Neural crest cell (in vitro differentiated cells): Measurements from ENCODE around the gene OGA. TPM values are rescaled to one million over a fixed set of nuclear protein-coding genes. Genes with fewer than 3 reads are reported as not detected.

Source experiments
- DNase-seq: peaks from one replicate; pipeline ENCODE4 v3.0.0; 2021; ENCODE audit warnings: low read depth, mixed read lengths, low spot score
- H3K27ac Mint-ChIP-seq: one replicate; pipeline ENCODE4 v1.8.0; 2021; ENCODE audit warnings: mild to moderate bottlenecking, mixed read lengths; ENCODE audit not compliant: unreplicated experiment
- H3K27me3 Mint-ChIP-seq: 2 replicates; pipeline ENCODE4 v1.8.0; 2021; ENCODE audit warnings: low read depth, mild to moderate bottlenecking, mixed read lengths
- H3K36me3 Mint-ChIP-seq: 2 replicates; pipeline ENCODE4 v1.8.0; 2021; ENCODE audit warnings: low read depth, mild to moderate bottlenecking, mixed read lengths
- H3K4me1 Mint-ChIP-seq: 2 replicates; pipeline ENCODE4 v1.8.0; 2021; ENCODE audit warnings: mixed read lengths
- H3K4me3 Mint-ChIP-seq: one replicate; pipeline ENCODE4 v1.8.0; 2021; ENCODE audit warnings: mild to moderate bottlenecking, mixed read lengths
- H3K9me3 Mint-ChIP-seq: 2 replicates; pipeline ENCODE4 v1.8.0; 2021; ENCODE audit warnings: mixed read lengths
- total RNA-seq: library from RNA; stranded (reverse); gene quantifications from 2 replicates; pipeline ENCODE4 v1.2.1, GENCODE V29; 2021
- TF ChIP-seq, protein P1 (sequence below): fragments of 200-600 bp; sonication (generic); conservative IDR thresholded peaks from 2 replicates; pipeline ENCODE4 v1.5.0; 2021; ENCODE audit warnings: antibody characterized with exemption, mild to moderate bottlenecking

The OGA gene
- total RNA-seq, 1 donor from 2014 or later: 102 TPM

DNA sequence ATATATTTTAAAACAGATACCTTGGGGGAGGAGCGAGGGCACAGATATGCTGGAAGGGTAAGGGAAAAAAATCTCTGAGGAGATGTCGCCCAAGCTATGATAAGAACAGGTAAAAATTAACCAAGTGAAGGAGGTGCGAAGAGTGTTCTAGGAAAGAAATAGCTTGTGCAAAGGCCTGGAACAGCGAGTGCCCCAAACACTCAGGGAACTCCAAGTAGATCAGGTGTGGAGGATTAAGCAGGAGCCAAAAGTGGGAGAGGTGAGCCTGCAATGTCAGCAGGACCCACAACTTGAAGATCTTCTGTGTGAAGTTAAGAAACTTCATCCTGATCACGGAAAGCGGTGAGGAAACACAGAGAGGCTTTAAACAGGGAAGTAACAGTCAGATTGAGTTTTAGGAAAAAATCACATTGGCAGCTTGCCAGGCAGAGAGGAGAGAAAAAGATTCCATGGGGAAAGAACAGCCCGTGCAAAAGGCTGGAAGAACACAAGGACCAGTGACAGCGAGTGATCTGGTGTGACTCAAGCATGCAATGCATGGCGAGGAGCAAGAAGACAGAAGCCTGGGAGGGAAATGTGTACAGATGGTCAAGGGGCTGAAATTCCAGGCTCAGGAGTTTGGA lies 73.1 kb downstream of the OGA start:
- Mint-ChIP-seq H3K4me3 (no peak overlapping the region), H3K36me3 (no peaks in the 10 kb centered on the region), H3K27ac (no peak overlapping the region), H3K4me1 (peaks cover 18% of the 10 kb centered on the region), H3K9me3 (no peaks in the 10 kb centered on the region), H3K27me3 (peaks cover 78% of the 10 kb centered on the region)
- no peak for DNase-seq
- TF ChIP-seq, protein P1, sequence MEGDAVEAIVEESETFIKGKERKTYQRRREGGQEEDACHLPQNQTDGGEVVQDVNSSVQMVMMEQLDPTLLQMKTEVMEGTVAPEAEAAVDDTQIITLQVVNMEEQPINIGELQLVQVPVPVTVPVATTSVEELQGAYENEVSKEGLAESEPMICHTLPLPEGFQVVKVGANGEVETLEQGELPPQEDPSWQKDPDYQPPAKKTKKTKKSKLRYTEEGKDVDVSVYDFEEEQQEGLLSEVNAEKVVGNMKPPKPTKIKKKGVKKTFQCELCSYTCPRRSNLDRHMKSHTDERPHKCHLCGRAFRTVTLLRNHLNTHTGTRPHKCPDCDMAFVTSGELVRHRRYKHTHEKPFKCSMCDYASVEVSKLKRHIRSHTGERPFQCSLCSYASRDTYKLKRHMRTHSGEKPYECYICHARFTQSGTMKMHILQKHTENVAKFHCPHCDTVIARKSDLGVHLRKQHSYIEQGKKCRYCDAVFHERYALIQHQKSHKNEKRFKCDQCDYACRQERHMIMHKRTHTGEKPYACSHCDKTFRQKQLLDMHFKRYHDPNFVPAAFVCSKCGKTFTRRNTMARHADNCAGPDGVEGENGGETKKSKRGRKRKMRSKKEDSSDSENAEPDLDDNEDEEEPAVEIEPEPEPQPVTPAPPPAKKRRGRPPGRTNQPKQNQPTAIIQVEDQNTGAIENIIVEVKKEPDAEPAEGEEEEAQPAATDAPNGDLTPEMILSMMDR: no peak

DNA sequence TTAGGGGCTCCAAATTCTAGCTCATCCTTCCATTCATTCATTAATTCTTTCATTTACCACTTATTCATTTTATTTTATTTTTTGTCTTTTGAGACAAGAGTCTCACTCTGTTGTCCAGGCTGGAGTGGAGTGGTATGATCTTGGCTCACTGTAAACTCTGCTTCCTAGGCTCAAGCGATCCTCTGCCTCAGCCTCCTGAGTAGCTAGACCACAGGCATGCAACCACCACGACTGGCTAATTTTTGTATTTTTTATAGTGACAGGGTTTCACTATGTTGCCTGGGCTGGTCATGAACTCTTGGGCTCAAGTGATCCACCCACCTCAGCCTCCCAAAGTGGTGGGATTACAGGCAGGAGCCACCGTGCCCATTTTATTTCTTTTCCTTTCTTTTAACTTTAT lies 74.0 kb downstream of the OGA start:
- Mint-ChIP-seq H3K4me1 (peaks cover 11% of the 10 kb centered on the region), H3K9me3 (no peaks in the 10 kb centered on the region)

DNA sequence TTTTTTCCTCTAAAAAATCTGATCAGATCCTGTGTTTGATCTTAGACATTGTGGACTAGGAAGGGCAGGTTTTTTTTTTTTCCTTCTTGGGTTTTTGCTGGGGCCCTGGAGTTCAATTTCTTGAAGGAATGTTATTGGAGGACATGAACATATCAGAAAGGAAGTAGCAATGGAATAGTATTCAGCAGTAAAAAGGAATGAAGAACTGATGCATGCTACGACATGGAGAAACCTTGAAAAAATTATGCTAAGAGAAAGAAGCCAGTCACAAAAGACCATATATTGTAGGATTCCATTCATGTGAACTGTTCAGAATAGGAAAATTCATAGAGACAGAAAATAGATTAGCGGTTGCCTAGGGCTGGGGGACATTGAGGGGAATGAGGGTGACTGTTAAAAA lies 76.3 kb downstream of the OGA start:
- H3K4me1 Mint-ChIP-seq: no peaks in the 10 kb centered on the region
- H3K27me3 Mint-ChIP-seq: peaks cover 73% of the 10 kb centered on the region
- H3K27ac Mint-ChIP-seq: no peak overlapping the region
- H3K4me3 Mint-ChIP-seq: no peak overlapping the region
- H3K36me3 Mint-ChIP-seq: no peaks in the 10 kb centered on the region
- H3K9me3 Mint-ChIP-seq: no peaks in the 10 kb centered on the region
- TF ChIP-seq, protein P1: no peak
- DNase-seq: no peak

More for the DNA sequence above, 74.0 kb downstream of the OGA start:
- Mint-ChIP-seq H3K27me3 (peaks cover 76% of the 10 kb centered on the region), H3K4me3 (no peak overlapping the region), H3K27ac (no peak overlapping the region), H3K36me3 (no peaks in the 10 kb centered on the region)
- TF ChIP-seq, protein P1: no peak
- DNase-seq: no peak

DNA sequence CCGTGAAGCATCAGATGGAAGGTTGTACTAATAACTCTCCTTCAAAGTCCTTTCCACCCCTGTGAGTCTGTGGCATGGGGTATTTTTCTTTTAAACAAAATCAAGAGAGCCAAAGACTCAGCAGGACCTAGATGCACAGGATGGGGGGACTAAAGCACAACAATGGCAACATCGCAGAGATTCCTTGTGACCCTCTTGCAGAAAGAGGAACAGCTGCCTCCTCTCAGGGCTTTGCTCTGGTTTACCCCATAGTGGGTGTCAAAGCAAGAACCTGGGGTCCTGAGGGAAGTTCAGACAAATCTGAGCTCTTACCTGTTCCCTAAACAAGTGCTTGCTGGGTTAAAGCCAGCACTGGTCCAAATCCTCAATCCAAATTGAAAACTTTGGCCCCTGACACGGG lies 81.6 kb downstream of the OGA start:
- H3K9me3 Mint-ChIP-seq: no peaks in the 10 kb centered on the region
- H3K27ac Mint-ChIP-seq: no peak overlapping the region
- H3K36me3 Mint-ChIP-seq: no peaks in the 10 kb centered on the region
- DNase-seq: no peak
- peaks cover 61% of the 10 kb centered on the region for H3K27me3 Mint-ChIP-seq
- TF ChIP-seq, protein P1: no peak
- H3K4me3 Mint-ChIP-seq: no peak overlapping the region
- peaks cover 6% of the 10 kb centered on the region for H3K4me1 Mint-ChIP-seq

Other genes with a start within 250 kb of the OGA start
- gene POLL, start 230.2 kb downstream of the OGA start, total RNA-seq: 30.8 and 36.3 TPM in 2 replicates
- 29.6 and 35.5 TPM in 2 replicates for gene DPCD, start 230.1 kb downstream of the OGA start, total RNA-seq
- 32.0 and 33.4 TPM in 2 replicates for gene FBXW4, start 123.3 kb downstream of the OGA start, total RNA-seq
- 0.82 and 0.86 TPM in 2 replicates for gene FGF8, start 42.3 kb downstream of the OGA start, total RNA-seq
- 63.2 and 64.8 TPM in 2 replicates for gene NPM3, start 35.0 kb downstream of the OGA start, total RNA-seq
- gene KCNIP2, start 25.4 kb upstream of the OGA start, total RNA-seq: 2.2 and 3.9 TPM in 2 replicates
- 24.4 TPM in 2 replicates for gene ARMH3, start 237.7 kb upstream of the OGA start, total RNA-seq
- gene HPS6, start 246.9 kb upstream of the OGA start, total RNA-seq: 17.5 and 18.9 TPM in 2 replicates